Body of pancreas (tissue), 4 donors: Measurements from ENCODE around the gene KCNA10. TPM values are rescaled to one million over a fixed set of nuclear protein-coding genes. Genes with fewer than 3 reads are reported as not detected.

Source experiments
- ATAC-seq: fragments of 150-250 bp; one replicate; pipeline ENCODE4 v1.9.1; 2016
- DNase-seq, 4 donors: peaks; one replicate each; pipeline ENCODE4 v3.0.0-alpha.2; 2019
- H3K27ac ChIP-seq, 4 donors: fragments of 200-600 bp; sonication (generic); 1 replicate in 3 of 4; 2 replicates in 1 of 4; pipeline versions ENCODE4 v1.5.1 to v1.6.1; 2016 to 2019; ENCODE audit warnings: mild to moderate bottlenecking in 1 of 4, mixed read lengths in 1 of 4, moderate library complexity in 1 of 4
- H3K27me3 ChIP-seq, 2 donors: fragments of 200-600 bp; sonication (generic); one replicate each; pipeline ENCODE4 v1.6.0; 2016; ENCODE audit warnings: mild to moderate bottlenecking in 1 of 2
- H3K36me3 ChIP-seq, 2 donors: fragments of 200-600 bp; sonication (generic); replicated peaks in 1 of 2; 2 replicates each; pipeline ENCODE4 v1.5.1; 2016; ENCODE audit warnings: low read depth in 2 of 2; ENCODE audit not compliant: insufficient read depth in 1 of 2
- H3K4me1 ChIP-seq: fragments of 200-600 bp; sonication (generic); one replicate; pipeline ENCODE4 v1.6.0; 2016
- H3K4me3 ChIP-seq, 2 donors: fragments of 200-600 bp; sonication (generic); 1 replicate in 1 of 2; 2 replicates in 1 of 2; pipeline ENCODE4 v1.5.1; 2016 to 2019
- H3K9me3 ChIP-seq, 3 donors: fragments of 200-600 bp; sonication (generic); 1 replicate in 2 of 3; 2 replicates in 1 of 3; pipeline ENCODE4 v1.5.1; 2016
- POLR2A ChIP-seq, 3 donors: fragments of 450-650 bp; IDR thresholded peaks; one replicate each; pipeline ENCODE4 v1.6.1; 2016; ENCODE audit warnings: antibody characterized with exemption in 3 of 3, mild to moderate bottlenecking in 2 of 3
- WGBS, 2 donors: methylation state at CpG; one replicate each; pipeline ENCODE4 v1.1.5; 2017; 5-methylcytosine and 5-hydroxymethylcytosine counted together
- intact Hi-C: fragments of 100-400 bp; cut with DNase I; formaldehyde crosslinking; loops from one replicate; pipeline ENCODE4 v1.15.1; 2023
- total RNA-seq, 2 donors: library from RNA; depleted of rRNA; stranded (reverse); fragments of >200 nt; gene quantifications; one replicate each; pipeline ENCODE4 v1.1.0, GENCODE V29; 2016
- TF ChIP-seq, protein P1 (sequence below), 7 experiments: fragments of 450-650 bp in 4 of 7; fragments of 200-600 bp in 3 of 7; sonication (generic) in 3 of 7; IDR thresholded peaks; one replicate each; pipeline ENCODE4 v1.5.1; 2016 to 2019; ENCODE audit warnings: antibody characterized with exemption in 7 of 7

Gene KCNA10
- total RNA-seq, 2 donors from 2014 or later = not detected

DNA sequence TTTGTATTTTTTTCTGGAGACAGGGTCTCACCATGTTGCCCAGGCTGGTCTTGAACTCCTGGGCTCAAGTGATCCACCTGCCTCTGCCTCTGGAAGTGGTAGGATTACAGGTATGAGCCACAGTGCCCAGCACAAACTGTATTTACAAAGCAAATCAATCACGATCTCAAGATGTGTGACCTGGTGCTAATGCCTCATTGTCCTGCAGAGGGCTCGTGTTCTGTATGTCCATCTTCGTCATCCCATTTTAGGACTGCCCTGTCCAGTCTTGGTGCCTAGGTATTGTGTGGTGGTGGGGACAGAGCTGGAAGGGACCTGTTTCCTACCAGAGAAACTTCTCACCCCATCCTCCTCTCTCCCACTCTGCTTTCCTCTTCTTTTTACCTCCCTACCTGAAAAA is 47.8 kb downstream of the KCNA10 start:
- Histone ChIP-seq H3K4me1 (no peaks in the 10 kb centered on the region), H3K9me3 (no peaks in the 10 kb centered on the region), H3K4me3 (no peak overlapping the region), H3K36me3 (no peaks in the 10 kb centered on the region), H3K27ac (no peak overlapping the region), H3K27me3 (no peaks in the 10 kb centered on the region)
- TF ChIP-seq POLR2A (IDR thresholded peaks at IDR 0.05) = no peak
- TF ChIP-seq, protein P1, sequence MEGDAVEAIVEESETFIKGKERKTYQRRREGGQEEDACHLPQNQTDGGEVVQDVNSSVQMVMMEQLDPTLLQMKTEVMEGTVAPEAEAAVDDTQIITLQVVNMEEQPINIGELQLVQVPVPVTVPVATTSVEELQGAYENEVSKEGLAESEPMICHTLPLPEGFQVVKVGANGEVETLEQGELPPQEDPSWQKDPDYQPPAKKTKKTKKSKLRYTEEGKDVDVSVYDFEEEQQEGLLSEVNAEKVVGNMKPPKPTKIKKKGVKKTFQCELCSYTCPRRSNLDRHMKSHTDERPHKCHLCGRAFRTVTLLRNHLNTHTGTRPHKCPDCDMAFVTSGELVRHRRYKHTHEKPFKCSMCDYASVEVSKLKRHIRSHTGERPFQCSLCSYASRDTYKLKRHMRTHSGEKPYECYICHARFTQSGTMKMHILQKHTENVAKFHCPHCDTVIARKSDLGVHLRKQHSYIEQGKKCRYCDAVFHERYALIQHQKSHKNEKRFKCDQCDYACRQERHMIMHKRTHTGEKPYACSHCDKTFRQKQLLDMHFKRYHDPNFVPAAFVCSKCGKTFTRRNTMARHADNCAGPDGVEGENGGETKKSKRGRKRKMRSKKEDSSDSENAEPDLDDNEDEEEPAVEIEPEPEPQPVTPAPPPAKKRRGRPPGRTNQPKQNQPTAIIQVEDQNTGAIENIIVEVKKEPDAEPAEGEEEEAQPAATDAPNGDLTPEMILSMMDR (IDR thresholded peaks at IDR 0.05) = no peak
- intact Hi-C loops = no loop called here
- ATAC-seq (no peak), DNase-seq (no peak)
- WGBS, 2 donors = 49 to 61% methylated on average over 3 of the region's 3 CpGs

Other genes with a start within 250 kb of the KCNA10 start
- gene RBM15, start 179.8 kb downstream of the KCNA10 start, total RNA-seq = 10 to 100 TPM; 21.4 to 25.9 TPM
- gene SLC16A4, start 128.1 kb downstream of the KCNA10 start, total RNA-seq = 1 to 10 TPM; 3.6 TPM
- 10 to 100 TPM in 1 of 2 donors, 1 to 10 TPM in 1; 8.6 to 25.4 TPM for gene LAMTOR5, start 111.5 kb downstream of the KCNA10 start, total RNA-seq
- gene PROK1, start 68.0 kb downstream of the KCNA10 start, total RNA-seq = 1 to 10 TPM in 1 of 2 donors, under 1 TPM in 1; 0.26 to 4.9 TPM
- gene KCNA2, start 87.2 kb upstream of the KCNA10 start, total RNA-seq = 1 to 10 TPM; 1.3 TPM
- gene KCNA3, start 155.8 kb upstream of the KCNA10 start, total RNA-seq = 1 to 10 TPM; 1.3 to 2.3 TPM